Nucleus accumbens (tissue), 56 donors: Measurements from ENCODE around the gene ULBP2.
"Not testable (repeated sequence)": the region's sequence is repeated elsewhere in the genome, so short reads cannot be mapped to it uniquely, and the experiment has no call there.

Experiments used
- DNase-seq, 56 donors: peaks; one replicate each; lab custom pipeline; 2025; lab: John Stamatoyannopoulos, UW

Gene ULBP2

DNA sequence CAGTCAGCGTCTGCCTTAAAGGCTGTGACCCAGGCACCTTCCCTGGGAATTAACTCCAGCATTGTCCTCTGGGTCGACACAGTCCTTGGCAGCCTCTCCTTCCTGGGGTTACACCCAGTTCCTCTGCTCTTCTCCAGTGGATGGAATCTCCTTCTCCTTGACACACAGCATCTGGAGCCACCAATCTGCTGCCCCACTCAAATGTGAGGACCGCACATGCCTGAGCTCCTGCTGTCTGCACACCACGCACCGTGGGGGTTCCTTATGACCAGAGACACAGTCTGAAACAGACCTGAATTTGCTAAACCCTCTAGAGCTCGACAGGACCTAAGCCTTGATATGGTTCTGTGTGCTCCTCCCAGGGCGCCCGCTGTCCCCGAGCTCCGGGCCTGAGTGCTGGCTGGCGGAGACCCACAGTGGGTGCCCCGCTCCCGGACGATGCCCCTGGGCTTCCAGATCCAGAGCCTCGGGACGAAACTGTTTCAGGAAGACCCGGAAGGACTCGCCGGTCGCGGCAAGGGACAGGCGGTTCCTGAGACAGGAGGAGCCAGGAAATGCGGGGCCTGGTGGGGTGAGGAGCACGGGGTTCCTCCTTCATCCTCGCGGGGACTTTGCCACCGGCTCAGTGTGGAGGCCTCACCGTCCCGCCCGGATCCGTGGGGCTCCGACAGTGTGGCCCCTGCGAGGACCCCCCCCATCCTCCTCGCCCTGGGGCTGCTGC is 16.4 kb upstream of the ULBP2 start:
- DNase-seq, result peak in 1 of 56 donors; percentile 5

DNA sequence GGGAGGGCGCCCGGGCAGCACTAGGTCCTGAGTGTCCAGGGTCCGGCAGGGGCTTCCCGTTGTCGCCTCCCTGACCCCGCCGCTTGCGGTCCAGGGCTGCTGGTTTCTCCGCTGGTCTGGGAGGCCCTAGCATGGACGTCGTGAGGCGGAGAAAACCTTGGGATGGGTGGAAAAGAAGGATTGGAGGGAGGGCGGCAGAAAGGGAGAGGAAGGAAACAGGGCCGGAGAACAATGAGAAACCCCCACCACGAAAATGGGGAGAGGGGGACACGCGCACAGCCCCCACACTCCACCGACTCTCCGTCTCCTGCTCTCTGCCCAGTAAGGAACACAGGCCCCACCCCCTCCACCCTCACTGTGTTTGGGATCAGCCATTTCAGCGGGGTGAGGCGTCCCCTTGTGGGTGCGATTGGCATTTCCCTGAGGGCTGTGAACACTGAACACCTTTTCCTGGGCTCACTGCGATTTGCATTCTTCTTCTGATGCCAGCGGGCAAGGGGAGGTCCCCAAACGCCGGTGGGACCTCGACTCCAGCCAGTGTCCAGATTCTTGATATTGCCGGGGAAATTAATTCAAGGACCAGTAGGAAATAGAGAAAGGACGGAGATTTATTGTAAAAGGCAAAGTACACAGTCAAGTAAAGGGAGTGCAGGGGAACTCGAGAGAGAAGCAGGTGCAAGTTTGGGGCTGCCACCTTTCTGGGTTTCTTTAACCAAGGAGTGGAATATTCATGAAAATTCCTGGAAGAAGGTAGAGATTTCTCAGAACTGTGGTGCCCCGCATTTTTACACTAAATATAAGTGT is 15.6 kb upstream of the ULBP2 start:
- peak in 45 of 56 donors; percentile 6 to 80 (median 36) for DNase-seq

- not testable (repeated sequence) for DNase-seq
These were observed 14.8 kb upstream of the ULBP2 start for GRCh38 chr6:149927025-149927424.

GRCh38 chr6:149929422-149929821 is 12.4 kb upstream of the ULBP2 start:
- DNase-seq, result no peak

DNA sequence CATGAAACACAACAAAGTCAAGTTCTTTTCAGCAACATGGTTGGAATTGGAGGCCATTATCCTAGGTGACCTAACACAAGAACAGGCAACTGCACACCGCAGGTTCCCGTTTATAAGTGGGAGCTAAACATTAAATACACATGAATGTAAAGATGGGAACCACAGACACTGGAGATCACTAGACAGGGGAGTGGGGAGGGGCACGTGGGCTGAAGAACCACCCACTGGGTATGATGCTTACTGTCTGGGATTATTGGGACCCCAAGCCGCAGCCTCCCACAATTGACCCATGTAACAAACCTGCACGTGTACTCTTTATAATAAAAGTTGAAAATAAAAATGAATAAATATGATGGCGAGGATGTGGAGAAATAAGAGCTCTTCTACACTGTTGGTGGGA is 10.3 kb upstream of the ULBP2 start:
- no peak for DNase-seq

DNA sequence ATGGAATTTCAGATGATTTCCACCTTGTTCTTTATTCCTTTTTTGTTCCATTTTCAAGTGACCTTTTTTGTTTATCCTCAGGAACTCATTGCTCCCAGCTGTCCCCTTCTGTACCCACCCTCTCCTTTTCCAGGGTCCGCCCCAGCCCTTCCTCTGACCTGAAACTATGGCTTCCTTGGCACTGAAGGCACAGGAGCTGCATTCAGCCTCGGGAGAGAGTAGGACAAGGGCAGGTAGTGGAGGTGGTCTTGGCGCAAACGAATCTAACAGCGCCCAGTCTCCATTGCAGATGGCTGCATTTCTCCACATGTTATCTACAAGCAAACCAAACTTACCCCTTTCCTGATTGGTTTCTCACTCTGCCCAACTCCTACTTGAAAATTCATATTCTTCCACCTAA is 8.8 kb upstream of the ULBP2 start:
- DNase-seq, result no peak

DNA sequence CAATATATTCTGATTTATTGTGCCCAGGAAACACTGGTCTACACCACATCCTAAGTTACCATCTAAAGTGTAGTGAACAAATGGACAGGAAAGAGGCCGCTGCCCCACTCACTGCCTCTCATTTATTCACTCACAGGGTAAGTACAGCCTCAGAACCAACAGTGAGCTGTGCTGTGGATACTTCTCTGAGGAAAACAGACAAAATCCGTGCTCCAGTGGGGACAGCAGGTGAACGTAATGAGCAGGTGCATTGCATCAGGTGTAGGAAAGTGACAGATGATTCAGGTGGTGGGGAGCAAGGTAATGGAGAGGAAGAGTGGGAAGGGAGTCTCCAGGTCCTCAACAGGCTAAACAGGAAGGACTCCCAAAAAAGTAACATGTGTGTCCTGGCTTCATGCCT is 8.4 kb upstream of the ULBP2 start:
- DNase-seq, result no peak

DNA sequence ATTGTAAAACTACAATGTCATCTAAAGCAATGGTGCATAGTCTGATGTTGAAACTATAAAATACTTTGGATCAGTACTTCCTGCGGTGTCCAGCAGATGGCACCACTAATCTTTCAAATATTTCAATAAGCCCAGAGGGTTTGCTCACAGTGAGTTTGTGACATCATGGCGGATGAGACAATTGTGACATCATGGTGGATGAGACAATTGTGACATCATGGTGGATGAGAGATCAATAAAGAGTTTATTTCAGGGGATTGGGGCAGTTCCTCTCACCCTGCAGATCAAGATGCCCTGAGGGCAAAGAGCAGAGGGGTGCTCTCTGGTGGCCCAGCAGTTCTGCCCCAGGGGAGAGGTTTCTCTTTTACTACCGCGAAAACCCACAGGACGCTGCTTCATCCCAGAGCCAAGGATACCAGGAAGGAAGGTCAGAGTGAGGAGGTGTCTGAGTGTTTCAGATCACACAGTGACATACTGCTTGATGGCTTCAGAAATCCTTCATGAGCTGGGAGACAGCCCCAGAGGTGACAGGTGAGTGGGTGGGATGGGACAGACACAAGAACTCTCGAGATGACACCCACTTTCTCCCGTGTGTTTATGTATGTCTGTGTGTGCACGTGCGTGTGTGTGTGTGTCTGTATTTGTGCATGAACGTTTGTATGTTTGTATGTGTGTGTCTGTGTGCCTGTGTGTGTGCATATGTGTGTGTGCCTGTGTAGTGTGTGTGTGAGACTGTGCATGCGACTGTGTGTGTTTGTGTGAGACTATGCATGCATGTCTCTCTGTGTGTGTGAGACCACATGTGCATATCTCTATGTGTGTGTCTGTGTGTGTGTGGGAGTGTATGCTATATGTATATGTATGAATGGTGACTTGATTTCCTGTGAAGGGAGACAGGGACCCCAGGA is 7.3 kb upstream of the ULBP2 start:
- DNase-seq, result peak in 32 of 56 donors; percentile 3 to 78 (median 26)

DNA sequence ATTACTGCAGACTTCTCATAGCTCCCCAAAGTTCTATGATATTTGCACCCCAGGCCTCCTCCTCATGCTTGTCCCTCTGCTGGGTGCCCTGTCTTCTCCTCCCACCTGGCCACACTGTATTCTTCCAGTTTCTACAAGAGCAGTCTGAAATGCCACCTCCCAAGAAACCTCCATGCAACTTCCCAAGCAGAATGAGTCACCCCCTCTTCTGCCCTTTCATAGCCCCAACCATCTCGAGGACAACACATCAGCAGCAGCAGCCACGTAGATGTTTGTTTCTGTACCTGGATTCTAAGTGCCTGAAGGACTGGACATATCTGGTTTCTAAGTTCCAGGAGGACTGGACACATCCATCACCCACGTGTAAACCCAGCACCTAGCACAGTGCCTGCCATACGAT is 6.6 kb upstream of the ULBP2 start:
- no peak for DNase-seq

GRCh38 chr6:149935668-149936067 is 6.1 kb upstream of the ULBP2 start:
- DNase-seq, result no peak

DNA sequence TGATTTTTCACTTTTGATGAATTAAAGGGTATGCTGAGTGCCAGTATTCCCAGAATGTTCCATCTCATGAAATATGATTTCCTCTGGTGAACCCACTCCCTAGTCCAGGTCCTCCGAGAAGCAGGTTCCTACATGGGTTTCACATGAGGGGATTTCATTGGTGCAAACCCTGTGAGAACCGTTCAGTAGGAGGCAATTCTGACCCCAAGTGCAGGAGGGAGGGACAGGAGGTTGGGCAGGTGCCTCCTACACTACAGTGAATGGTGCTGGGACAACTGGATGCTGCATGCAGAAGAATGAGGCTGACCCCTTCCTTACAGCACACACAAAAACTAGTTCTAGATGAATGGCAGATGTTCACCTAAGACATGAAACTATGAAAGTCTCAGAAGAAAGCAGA is 5.1 kb upstream of the ULBP2 start:
- DNase-seq, result no peak

DNA sequence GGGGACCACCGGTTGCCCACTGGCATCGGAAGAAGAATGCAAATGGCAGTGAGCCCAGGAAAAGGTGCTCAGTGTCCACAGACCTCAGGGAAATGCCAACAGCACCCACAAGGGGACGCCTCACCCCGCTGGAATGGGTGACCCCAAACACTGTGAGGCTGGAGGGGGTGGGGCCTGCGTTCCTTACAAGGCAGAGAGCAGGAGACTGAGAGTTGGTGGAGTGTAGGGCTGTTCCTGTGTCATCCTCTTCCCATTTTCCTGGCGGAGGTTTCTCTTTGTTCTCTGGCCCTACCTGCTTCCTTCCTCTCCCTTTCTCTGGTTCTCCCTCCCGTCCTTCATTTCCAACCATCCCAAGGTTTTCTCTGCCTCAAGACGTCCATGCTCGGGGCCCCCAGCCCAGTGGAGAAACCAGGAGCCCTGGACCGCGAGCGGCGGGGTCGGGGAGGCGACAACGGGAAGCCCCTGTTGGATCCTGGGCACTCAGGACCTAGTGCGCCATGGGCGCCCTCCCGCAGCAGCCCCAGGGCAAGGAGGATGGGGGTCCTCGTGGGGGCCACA is 3.7 kb upstream of the ULBP2 start:
- not testable (repeated sequence) for DNase-seq

DNA sequence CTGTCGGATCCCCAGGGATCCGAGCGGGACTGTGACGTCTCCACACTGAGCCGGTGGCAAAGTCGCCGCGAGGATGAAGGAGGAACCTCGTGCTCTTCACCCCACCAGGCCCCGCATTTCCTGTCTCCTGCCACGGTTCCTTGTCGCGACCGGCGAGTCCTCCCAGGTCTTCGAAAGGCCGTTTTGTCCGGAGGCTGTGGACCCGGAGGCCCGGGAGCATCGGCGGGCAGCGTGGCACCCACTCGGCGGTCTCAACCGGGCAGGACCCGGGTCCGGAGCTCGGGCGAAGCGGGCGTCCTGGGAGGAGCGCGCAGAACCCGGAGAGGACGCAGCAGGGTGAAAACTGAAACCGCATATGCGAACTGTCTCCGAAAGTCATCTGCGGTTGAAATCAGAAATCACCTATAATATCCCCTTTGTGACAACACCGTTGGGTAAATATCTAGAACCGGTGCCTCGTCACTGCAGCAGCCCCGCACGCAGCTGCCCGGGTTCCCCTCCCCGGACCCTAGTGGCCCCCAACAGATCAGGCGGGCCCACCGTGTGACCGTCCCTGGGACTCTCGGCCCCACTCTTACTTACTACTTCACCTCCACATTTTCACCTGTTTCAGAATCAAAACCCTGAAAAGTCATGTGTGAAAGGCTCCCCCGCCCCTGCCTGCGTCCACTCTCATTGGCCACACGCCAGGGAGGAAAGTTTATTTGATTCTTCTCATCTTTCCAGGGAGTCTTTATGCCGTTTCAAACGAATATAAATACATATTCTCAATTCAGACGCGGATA is 3.1 kb upstream of the ULBP2 start:
- DNase-seq, result no peak

GRCh38 chr6:149939356-149939648 is 2.5 kb upstream of the ULBP2 start:
- DNase-seq, result no peak

DNA sequence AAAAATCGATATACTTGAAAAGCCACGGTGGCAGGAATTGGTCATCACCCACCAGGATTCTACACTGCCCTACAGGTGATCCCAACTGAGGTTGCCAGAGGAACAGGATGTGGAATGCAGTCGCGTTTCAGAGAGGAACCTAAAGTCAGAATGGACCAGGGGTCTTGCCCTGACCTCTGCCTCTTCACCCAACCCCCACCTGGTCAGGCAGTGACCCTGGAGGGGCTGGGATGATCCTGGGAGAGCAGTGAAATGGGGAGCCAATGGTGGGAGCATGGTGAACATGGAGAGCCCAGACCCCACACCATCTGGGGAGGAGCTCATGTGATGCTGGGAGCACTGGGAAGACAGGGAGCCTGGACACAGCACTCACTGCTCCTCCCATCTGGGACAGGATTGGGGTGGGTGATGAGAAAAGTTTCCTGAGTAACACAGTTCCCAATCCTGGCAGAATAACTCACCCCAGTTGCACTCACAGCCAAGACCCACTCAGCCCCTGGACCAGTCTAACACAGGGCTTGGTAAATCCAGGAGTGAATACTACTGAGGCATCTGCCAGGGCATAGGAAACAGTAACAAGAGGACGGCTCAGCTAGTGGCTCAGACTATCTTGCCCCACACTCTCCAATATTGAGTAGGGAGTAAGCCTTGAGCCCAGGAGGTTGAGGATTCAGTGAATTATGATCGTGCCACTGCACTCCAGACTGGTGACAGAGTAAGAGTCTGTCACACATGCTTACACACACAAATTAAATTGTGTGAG is 1.7 kb upstream of the ULBP2 start:
- DNase-seq, result no peak

DNA sequence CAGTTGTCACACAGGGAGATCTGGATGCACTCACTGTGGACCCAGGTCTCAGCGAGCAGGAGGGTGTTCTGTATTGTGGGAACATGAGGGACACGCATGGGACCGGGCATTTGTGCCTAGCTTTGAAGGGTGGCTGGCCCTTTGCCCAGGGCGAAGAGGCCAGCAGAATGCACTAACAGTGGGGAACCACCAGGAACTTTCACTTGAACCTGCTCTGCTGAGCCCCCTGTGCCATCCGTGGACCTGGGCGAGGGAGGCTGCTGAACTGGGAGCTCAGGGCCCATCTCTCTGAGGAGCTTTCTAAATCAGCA is 1.2 kb upstream of the ULBP2 start:
- no peak for DNase-seq

DNA sequence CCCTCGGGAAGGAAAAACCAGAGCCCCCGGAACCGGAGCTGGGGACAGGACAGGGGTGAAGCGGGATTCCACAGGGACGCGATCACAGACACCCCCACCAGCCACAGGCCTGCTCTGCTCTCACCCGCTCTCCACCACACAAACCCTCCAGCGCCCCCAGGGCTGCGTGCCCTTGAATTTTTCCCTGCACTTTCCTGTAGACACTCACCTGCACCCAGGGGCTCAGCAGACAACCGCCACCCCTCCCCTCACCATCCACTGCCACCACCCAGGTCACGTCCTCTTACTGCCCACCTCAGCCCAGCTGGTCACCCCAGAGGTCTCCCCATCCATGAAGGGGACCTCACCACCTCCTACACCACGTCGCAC is 631 bp downstream of the ULBP2 start:
- no peak for DNase-seq

- DNase-seq, result not testable (repeated sequence)
These were observed 1.5 kb downstream of the ULBP2 start for GRCh38 chr6:149943321-149943720.

- DNase-seq, result not testable (repeated sequence)
These were observed 3.5 kb downstream of the ULBP2 start for GRCh38 chr6:149945276-149945675.

- not testable (repeated sequence) for DNase-seq
These were observed 4.8 kb downstream of the ULBP2 start for GRCh38 chr6:149946631-149947030.
